Panc1 (cell line): ENCODE data around the gene PDS5B.

Experiments
- CTCF ChIP-seq: fragments of 450-650 bp; IDR thresholded peaks from 2 replicates; pipeline ENCODE4 v1.5.1; 2017; ENCODE audit warnings: mild to moderate bottlenecking
- POLR2AphosphoS5 ChIP-seq: IDR thresholded peaks from 2 replicates; pipeline ENCODE4 v1.6.1; 2012; ENCODE audit warnings: mild to moderate bottlenecking, low read depth, low read length, moderate library complexity
- REST ChIP-seq, 2 experiments: IDR thresholded peaks; 2 replicates each; pipeline ENCODE4 v1.6.1; 2011 to 2012; ENCODE audit warnings: low read depth in 2 of 2, control low read depth in 1 of 2, low read length in 1 of 2, mild to moderate bottlenecking in 1 of 2, moderate library complexity in 1 of 2; ENCODE audit not compliant: insufficient read depth in 1 of 2

- TF ChIP-seq CTCF = no peak
- TF ChIP-seq POLR2AphosphoS5 = no peak
- TF ChIP-seq REST (IDR thresholded peaks at IDR 0.05; ENCODE audit: insufficient read depth in 1 of 2, low read depth in 2 of 2, low read length in 1 of 2) = no peak
Observed at GRCh38 chr13:32548837-32549236, 37.4 kb upstream of the PDS5B start.
